Measurements from ENCODE around the gene HMGCL.
A peak's percentile ranks its signal among the peaks of the same experiment; 100 is the strongest.
"Not testable (repeated sequence)": the region's sequence is repeated elsewhere in the genome, so short reads cannot be mapped to it uniquely, and the experiment has no call there.

HMGCL gene

DNA sequence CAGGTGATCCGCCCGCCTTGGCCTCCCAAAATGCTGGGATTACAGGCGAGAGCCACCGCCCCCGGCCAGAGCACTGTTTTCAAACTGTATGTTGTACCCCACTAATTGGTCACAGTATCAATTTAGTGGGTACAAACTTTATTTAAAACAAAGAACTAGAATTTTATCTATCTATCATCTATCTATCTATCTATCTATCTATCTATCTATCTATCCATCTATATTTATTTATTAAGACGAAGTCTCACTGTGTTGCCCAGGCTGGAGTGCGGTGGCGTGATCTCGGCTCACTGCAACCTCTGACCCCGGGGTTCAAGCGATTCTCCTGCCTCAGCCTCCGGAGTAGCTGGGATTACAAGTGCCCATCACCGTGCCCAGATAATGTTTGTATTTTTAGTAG, 1.4 kb upstream of the HMGCL start:
- DNase-seq (ENCODE audit: low spot score): not testable (repeated sequence)

DNA sequence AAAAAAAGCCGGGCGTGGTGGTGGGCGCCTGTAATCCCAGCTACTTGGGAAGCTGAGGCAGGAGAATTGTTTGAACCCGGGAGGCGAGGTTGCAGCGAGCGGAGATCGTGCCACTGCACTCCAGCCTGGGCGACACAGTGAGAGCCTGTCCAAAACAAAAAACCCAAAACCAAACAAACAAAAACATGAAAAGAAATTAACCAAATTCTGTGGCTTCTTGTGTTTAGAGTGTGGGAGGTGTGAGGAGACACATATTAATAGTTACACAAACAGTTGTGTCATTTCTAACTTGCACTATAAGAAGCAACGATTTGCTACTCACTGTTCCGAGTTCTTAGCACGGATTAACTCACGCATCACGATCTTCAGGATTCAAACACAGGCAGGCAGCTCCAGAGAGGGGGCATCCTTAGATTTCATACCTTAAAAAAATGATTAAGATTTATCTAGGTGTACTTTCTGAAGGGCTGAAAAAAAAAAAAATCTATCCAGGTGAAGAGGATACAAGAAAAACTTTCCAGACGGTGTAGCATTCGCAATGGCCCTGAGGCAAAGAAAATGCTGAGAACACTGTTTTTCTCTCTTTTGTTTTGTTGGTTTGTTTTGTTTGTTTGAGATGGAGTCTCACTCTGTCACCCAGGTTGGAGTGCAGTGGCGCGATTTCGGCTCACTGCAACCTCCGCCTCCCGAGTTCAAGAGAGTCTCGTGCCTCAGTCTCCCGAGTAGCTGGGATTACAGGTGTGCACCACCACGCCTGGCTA, 713 bp upstream of the HMGCL start:
- no peak for DNase-seq (ENCODE audit: low spot score)

DNA sequence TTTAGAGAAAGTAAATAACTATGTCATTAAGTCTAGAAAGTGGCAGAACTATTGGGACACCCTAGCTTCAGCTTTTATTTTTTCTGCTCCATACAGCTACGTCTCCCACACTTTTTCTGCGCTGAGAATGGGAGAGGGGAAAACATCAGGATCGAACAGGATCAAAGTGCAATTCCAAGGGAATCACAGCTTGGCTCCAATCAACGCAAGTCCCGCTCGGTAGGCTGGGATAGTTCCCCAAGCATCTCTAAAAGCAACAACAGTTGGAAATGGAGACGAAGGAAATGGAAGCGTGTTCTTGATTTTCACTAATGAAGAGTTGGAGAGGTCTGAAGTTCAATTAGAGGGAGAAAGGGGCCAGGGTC, 536 bp downstream of the HMGCL start:
- no peak for DNase-seq (ENCODE audit: low spot score)

DNA sequence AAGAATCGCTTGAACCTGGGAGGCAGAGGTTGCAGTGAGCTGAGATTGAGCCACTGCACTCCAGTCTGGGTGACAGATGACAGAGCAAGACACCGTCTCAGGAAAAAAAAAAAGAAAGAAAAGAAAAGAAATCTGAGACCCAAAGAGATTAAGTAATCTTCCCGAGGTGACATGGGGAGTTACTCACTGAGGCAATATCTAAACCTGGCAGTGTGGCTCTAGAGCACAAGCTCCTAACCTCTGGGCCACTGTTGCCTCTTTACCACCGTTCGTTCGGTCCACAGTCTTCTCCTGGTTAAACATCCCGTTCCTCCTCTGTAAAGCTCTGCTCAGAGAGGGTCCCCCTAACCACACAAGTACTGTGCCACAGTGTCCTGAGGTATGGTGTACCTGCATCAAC, 1.5 kb downstream of the HMGCL start:
- no peak for DNase-seq (ENCODE audit: low spot score)

DNA sequence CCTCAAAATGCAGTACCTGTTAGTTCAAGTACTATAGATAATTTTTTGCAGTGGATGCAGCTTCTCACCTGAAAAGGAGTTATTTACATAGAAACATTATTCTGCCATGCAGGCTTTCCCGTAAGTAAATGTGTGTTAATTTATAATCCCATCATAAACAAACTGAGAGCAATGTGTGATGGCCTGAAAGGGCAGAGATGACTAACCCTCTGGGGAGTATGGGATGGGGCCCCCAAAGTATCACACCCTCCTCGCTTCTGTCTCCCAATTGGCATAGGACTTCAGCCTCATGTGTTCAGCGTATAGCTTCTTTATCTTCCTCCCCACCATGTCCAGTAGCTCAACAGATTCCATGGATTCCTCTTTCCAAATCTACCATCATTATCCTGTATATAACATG, 7.6 kb downstream of the HMGCL start:
- DNase-seq (ENCODE audit: low spot score): no peak

DNA sequence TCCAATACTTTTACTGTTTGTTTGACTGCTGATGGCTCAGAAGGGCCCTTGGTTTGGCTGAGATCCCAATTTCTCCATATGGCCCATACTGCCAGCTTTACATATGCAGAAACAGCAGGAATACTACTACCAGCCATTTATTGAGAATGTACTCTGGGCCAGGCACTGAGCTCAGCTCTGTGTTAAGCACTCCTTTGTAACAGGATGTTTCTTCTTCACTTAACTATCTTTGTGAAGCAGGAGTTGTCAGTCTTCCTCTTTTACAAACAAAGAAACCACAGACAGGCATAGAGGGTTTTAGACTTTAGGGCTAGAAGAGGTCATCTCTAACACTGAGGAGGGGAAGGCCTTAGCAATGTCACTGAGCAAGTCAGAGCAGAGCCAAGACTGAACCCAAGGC, 8.3 kb downstream of the HMGCL start:
- no peak for DNase-seq (ENCODE audit: low spot score)

DNA sequence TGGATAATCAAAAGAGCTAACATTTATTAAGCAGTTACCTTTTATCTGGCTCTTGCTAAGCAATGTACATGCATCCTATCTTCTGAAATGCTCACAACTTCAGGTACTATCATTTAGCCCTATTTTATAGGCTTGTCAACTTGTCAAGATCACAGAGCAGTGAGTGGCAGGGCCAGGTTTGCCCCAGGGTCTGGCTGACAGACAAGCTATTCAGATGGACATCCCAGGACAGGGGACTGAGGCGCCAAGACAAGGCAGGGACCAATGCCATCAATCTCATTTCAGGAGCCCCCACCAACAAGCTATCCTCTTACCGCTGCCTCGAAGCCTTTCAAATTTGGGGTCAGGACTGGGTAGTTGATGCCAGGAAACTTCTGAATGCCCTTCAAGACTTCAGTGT, 8.9 kb downstream of the HMGCL start:
- no peak for DNase-seq (ENCODE audit: low spot score)

DNA sequence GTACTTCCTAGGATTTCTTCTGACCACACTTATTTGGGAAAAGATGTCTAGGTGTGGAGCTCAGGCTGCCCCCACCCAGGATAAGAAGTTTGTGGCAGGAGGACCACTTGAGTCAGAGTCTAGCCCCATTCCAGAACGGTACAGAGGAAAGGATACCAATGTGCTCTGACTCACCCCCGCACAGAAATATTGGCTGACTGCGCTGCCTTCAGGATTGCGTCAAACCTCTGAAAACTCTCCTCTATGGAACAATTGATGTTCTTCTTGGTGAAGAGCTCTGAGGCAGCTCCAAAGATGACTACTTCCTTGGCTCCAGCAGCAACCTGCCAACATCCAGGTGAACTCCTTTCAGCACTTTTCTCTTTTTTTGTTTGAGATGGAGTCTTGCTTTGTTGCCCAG, 11.2 kb downstream of the HMGCL start:
- no peak for DNase-seq (ENCODE audit: low spot score)

DNA sequence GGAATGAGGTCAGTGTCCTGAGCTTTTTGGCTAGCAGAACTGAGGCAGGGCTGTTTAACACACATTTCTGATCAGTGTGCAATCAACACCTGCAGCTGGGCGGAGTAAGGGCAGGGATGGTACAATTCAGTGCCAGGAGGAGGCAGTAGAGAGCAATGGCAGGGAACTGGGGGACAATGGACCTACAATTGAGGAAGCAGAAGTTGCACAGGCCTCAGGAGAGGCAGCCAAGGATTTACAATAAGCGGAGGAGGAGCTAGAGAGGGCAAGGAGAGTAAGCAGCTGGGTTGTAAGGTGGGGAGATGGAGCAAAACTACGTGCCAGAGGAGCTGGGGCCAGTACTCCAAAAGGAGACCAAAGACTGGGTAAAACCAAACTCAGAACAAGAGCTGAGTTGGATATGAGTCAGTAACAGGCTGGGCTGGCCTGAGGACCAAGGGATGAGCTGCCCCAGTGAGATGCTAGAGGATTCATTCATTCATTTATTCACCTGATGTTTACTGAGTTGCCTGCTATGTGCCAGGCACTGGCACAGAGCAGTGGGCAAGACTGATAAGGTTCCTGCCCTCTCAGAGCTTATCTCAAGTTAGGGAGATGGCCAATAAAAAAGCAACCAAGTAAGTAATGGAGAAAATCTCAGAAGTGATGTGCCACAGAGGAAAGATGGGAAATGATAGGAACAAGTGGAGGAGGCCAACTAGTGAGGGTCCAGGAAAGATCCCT, 14.2 kb downstream of the HMGCL start:
- peak; percentile 84 for DNase-seq (ENCODE audit: low spot score)

DNA sequence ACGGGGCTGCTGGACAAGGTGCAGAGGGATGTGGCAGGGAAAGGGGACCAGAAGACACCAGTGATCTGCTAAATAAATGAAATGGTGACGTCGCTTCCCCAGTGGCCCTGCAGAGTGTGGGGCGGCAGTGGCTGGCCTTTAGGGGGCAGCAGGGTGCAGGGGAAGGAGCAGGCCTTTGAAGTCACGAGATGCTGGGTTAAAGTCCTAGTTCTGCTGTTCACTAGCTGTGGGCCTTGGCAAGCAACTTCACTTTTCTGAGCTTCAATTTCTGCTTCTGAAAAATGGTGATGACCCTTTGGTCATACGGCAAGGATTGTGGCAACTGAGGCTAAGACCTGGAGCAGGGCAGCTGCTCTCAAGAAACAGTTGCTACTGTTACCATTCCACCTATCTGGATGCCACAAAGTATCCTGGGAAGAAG, 15.5 kb downstream of the HMGCL start:
- DNase-seq (ENCODE audit: low spot score): peak; percentile 85

DNA sequence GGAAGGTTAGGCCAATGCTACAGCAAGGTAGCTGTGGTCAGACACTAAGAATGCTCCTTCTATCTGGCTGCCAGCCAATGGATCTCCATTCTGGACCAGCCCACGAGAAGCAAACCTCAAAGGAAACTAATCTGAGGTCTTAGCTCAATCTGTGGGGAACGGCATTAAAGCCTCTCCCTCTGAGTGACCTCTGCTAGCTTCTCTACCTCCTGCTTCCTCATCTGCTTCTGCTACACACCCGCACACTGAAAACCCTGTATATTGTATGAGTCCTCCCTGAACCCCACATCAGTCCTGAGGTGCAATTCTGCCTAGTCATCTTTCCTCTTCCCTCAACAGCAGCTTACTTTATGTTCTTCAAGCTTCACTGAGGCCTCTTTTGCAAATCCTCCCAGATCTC, 17.8 kb downstream of the HMGCL start:
- no peak for DNase-seq (ENCODE audit: low spot score)

DNA sequence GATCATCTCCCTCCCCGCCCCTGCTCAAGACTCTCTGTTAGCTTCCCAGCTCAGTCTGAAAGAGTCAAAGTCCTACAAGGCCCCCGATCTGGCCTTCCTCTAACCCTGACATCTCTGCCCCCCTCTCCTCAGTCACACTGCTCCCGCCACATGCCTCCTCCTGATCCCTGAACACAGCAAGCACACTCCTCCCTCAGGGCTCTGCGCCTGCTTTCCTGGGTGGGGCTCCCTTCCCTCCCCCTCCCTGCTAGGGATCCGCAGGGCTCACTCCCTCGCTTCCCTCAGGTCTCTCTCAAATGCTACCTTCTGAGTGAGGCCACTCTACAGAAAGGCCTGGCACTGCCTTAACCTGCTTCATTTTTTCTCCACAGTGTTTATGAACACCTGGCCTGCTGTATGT, 18.9 kb downstream of the HMGCL start:
- DNase-seq (ENCODE audit: low spot score): no peak

DNA sequence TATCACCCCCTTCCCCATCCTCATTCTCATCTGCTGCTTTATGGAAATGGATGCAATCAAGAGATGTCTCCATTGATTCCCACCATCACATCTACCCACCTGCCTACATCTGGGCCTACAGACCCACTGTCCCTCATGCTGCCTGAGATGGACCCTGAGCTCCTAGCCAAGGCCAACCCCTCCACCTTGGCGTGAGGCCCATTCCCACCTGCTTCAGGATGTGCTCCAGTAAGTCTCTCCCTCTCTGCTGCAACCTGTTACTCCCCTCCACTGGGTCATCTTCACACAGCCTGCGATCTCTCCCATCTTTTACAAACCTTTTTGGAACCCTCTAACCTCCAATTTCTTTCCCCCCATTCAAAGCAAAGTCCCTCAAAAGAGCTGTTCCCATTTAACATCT, 20.2 kb downstream of the HMGCL start:
- no peak for DNase-seq (ENCODE audit: low spot score)

DNA sequence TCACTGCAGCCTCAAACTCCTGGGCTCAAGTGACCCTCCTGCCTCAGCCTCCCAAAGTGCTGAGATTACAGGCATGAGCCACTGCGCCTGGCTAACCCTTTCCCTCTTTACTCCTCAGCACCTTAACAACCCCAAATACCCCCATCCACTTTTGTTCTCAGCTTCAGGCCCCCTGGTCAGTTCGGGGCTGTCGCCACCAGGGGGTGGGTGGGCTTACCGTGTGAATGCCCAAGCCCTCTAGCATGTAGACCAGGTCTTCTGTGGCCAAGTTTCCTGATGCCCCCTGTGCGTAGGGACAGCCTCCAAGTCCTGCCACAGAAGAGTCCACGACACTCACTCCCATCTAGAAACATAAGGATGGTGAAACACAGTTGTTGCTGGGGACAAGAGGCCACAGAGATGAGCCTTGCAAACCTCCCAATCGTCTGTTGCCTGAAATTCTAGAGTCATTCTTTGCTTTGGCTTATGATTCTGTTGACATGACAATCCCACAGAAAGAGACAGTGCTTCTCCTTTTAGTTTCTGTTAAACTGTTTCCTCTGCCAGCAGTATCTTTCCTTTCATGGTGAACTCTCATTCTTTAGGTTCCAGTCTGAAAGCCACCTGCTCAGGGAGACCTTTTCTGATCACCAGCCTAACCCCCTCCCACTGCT, 20.9 kb downstream of the HMGCL start:
- no peak for DNase-seq (ENCODE audit: low spot score)

DNA sequence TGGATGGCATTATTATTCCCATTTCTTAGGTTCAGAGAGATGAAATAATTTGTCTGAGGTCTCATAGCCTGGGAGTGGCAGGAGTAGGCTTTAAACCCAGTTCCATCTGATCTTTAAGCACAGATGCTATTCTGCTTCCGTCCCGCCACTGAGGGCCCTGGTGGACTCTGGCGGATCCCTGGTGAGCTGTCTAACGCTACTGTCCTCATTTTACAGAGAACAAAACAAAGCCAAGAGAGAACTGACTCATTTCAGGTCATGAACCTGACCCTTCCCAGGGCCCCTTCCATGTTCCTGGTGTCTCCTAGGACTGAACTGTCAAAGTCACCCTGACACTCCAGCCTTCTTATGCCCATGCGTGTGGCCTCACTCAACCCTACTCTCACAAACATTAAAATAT, 21.6 kb downstream of the HMGCL start:
- DNase-seq (ENCODE audit: low spot score): no peak

DNA sequence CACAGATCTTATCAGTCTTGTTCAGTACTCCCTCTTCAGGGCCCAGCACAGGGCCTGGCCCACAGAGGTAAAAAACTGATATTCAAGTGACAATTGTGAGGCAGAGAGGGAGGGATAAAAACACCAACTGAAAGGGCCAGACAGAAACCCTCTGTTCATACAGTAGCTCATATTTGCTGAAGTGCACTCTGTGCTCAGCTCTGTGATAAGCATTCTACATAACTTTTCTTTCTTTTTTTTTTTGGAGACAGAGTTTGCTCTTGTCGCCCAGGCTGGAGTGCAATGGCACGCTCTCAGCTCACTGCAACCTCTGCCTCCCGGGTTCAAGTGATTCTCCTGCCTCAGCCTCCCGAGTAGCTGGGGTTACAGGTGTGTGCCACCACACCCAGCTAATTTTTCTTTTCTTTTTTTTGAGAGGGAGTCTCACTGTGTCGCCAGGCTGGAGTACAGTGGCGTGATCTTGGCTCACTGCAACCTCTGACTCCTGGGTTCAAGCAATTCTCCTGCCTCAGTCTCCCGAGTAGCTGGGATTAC, 22.4 kb downstream of the HMGCL start:
- DNase-seq (ENCODE audit: low spot score): not testable (repeated sequence)

DNA sequence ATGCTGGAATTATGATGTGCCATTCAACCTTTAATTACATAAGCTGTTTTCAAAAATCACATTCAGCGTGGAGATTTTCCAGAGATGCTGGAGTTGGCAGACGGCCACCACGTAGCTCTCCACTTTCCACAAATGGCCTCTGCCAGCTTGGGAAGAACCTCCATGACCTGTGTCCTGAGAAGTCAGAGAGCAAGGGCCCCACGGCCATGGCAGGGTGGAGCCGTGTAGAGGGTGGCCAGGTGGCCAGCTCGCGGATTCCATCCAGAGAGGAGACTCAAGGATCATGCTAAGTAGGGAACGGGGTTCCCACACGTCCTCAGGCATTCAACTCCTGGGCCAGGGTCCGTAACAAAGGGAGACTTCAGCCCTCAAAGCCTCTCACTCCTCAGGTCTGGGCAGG, 23.4 kb downstream of the HMGCL start:
- no peak for DNase-seq (ENCODE audit: low spot score)

DNA sequence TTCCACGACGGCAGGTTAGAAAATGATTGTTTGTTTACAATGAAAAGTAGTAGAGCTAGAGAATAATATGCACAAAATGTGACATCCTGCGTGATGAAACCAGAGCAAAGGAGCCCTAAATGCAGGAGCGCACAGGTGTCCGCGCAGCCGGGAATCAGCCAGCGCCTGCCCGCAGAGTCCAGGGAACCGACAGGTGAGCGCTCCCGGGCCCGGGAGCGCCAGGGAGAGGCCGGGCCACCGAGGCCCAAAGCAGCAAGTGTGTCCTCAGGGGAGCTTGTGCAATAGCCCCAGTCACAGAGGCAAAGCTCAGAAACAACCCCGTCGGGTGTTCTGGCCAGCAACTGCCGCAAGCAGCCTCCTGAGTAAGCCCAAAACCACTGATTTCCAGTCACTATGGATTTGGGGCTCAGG, 23.9 kb downstream of the HMGCL start:
- peak; percentile 53 for DNase-seq (ENCODE audit: low spot score)

DNA sequence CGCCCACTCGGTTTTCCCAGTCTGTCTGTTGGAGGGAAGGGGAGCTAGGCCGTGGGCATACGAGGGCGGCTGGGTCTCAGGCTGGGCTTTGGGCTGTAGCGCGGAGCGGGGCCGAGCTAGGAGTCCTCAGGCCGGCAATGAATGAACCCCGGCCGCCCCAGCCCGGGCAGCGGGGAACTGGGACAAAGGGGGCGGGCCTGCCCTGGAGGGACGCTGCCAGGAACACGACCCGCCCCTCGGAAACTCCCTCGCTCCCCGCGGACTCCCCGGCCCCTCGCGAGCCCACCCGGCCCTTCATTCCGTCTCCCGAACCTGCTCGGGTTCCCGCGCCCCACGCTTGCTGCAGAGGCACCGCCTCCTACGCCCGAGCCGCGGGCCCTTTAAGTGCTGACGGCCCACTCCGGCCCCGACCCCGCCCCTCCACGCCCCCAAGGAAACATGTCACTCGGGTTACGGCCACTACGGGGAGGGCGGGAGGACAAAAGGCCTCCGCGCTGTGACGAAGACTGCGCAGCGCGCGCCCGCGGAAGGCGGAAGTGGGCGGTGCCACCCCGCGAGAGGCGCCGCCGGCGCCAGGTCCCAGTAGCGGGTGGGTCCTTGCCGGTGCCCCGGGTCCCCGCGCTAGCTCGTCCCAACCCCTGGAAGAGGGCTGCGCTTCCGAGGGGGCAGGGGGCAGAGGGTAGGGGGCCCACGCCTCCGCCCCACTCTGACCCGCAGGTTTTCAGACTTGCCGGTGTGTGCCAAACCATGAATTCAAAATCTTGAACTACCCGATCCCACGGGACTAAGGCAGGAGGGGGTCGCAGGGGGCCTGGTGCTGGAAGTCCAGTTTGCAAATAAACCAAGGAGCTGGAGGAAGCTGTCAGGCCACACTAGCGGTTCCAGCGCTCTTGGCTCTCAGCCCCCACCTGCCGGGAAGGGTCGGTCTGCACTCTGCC, 24.6 kb downstream of the HMGCL start, which contains the start of gene GALE:
Gene GALE, minus strand, starts transcription at position 355 of the 938 bp plus-strand sequence. CDS start 1,747 bp downstream, outside the sequence.
- DNase-seq (ENCODE audit: low spot score): peak; percentile 89

DNA sequence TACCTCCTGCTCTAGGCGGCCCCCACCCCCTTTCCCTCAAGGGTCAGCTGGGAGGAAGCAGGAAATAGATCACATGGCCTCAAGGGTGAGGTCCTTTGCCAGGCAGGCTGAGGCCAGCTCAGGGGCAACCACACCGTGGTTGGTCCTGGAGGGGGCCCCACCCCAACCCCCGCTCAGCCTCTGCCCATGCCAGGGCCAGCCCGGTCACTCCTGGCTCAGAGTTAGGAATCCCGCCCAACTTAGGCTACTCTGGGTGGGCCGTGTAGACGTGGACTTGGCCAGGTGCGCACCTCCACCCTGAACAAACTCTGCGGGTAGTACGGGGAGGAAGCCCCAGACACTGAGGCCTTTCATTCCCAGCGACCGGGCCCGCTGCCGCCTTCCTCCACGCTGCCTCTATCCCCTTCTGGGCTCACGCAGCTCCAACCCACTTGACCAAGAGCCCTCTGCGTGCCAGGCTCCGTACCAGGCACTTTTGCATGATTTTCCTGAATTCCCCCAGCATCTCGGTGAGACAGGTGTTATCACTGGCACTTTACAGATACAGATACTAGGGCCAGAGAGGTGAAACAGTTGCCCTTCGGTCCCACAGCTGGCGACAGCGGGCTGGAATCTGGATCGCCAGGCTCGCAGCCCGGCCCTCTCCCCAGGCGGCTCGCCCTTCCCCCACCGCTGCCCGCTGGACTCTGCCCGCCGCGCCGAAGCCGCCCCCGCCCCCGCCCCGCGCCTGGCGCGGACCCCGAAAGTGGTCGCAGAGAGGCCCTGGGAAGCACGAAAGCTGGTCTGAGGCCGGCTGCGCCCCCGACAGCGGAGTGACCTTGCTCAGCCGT, 25.4 kb downstream of the HMGCL start:
- DNase-seq (ENCODE audit: low spot score): peak; percentile 79

DNA sequence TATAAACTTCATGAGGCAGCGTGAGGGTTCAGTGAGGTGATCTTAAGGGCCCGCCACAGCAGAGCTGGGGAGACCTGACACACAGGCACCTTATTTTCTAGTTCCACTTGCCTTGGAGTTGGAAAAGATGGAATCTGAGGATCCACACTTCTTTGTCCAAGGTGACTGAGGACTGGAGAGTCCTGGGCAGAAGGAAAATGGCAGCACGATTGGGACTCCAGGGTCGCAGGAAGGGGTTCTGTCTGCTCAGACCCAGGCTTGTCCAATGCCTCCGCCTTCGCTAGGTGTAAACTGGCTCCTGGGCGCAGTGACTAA, 26.0 kb downstream of the HMGCL start:
- DNase-seq (ENCODE audit: low spot score): no peak

Measured in iPS-NIHi11 (cell line).